GM19438 (cell line): ENCODE data around the gene RAF1.
"Not testable (repeated sequence)": the region's sequence is repeated elsewhere in the genome, so short reads cannot be mapped to it uniquely, and the experiment has no call there.

Experiments
- ATAC-seq: cut with Tn5 transposase; IDR thresholded peaks from one replicate; pipeline ENCODE4 v1.9.1; 2021; ENCODE audit warnings: low read depth; ENCODE audit not compliant: unreplicated experiment

Gene RAF1

DNA sequence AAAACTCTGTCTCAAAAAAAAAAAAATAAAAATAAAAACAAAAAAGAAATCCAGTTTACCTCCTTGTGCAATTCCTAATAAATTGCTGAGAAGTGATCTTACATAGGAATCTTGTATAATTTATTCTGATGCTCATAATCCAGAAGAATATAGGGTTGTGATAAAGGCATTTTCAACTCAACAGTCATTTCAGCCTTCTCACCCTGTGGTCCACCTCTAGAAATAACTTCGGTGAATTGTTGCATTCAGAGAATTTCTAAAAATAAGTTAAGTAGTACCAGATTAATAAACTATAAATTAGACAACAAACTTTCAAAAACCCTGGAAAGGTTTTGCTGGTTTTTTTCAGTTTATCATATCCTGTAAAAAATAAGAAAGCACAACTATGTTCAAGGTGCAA lies 20.2 kb downstream of the RAF1 start:
- no peak for ATAC-seq

DNA sequence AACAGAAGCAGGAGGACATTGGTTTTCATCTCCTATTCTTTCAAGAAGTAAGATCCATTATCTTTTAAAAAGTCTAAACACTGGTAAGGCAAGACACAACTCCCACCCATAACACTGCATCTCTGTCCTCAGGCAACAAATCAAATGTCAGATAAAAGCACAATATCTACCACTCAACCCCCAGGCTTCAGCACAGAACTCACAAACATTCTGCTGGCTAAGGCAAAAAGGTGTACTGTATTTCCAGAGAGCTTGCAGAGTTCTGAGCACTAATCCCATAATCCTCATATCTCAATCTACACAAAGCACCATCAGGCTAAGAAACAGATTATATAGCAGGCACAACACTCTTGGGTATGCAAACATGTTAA lies 20.9 kb downstream of the RAF1 start:
- no peak for ATAC-seq

GRCh38 chr3:12640853-12641252 lies 23.1 kb downstream of the RAF1 start:
- ATAC-seq, result not testable (repeated sequence)

- no peak for ATAC-seq
Observed at GRCh38 chr3:12638105-12638504, 25.8 kb downstream of the RAF1 start.

DNA sequence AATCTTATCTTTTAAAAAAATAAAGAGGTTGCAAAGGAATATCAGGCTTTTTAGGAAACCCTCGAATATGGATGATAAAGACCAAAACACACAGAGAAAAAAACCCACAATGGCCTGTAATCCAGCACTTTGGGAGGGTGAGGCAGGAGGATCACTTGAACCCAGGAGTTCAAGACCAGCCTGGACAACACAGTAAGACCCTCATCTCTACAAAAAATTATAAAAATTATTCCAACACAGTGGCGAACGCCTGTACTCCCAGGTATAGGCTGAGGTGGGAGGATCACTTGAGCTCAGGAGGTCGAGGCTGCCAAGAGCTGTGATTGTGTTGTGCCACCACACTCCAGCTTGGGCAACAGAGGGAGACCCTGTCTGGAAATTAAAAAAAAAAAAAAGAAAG lies 30.8 kb downstream of the RAF1 start:
- ATAC-seq, result no peak

DNA sequence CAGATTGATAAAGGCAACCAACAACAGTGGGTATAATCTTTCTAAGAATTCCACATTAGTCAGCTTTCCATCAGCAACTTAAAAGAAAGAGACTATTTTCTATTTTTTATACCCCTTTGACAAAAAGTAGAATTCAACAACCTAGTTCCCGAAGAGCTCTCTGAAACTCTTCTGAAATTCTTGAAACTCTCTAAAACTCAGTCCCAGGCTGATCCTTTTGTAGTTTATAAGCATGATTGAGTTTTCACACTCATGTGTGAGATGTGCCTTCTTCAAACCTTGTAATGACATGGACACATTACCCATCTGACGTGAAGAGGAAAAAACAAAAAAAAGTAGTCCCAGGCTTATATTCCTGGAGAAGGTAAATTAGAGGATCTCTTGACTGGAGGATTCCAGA lies 31.4 kb downstream of the RAF1 start:
- ATAC-seq, result no peak

DNA sequence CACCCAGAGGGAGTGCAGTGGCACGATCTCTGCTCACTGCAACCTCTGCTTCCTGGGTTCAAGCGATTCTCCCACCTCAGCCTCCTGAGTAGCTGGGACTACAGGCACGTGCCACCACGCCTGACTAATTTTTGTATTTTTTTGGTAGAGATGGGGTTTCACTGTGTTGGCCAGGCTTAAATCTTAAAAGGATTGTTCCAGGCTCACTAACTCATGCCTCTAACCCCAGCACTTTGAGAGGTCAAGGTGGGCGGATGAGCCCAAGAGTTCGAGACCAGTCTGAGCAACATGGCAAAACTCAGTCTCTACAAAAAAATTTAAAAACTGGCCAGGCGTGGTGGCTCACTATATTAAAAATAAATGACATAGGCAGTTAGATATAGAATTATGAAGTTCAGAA lies 33.1 kb downstream of the RAF1 start:
- ATAC-seq, result not testable (repeated sequence)

- ATAC-seq, result no peak
Observed at GRCh38 chr3:12630292-12630691, 33.6 kb downstream of the RAF1 start.

- no peak for ATAC-seq
Observed at GRCh38 chr3:12629560-12629959, 34.4 kb downstream of the RAF1 start.

DNA sequence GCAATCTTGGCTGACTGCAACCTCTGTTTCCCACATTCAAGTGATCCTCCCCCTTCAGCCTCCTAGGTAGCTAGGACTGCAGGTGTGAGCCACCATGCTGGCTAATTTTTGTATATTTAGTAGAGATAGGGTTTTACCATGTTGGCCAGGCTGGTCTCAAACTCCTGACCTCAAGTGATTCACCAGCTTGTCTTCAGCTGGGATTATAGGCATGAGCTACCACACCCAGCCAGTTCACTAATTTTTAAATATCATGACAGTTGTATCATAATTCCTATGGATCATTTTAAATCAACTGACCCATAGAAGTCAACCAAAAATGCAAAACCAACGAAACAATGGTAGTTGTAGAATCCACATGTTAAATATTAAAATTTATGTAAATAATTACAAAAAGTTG lies 35.1 kb downstream of the RAF1 start:
- ATAC-seq, result no peak

DNA sequence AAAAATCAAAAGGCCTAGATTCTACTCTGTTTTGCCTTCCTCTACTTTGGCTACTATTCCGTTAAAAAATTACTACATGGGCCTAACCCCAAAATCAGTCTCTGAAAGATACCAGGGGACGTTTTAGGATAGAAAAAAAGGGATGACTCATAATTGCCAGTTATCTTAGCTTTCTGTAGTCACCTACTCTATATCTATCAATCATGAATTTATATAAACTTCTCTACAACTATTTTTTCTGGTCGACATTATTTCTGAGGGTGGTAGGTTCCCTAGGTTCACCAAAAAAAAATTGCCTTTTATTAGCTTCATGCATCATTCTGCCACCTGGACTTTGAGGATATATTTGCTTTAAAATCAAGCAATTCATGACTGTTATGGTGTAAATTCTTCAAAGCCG lies 36.5 kb downstream of the RAF1 start:
- no peak for ATAC-seq

DNA sequence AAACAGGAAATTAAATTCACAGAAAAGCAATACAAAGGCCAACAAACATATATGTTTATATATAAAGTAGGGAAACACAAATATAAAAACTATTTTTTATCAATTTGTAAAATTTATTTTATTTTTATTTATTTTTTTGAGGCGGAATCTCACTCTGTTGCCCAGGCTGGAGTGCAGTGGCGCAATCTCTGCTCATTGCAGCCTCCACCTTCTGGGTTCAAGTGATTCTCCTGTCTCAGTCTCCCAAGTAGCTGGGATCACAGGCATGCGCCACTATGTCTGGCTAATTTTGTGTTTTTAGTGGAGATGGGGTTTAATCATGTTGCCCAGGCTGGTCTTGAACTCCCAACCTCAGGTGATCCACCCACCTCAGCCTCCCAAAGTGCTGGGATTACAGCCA lies 39.0 kb downstream of the RAF1 start:
- ATAC-seq, result not testable (repeated sequence)

GRCh38 chr3:12624056-12624455 lies 39.9 kb downstream of the RAF1 start:
- no peak for ATAC-seq

- ATAC-seq, result no peak
Observed at GRCh38 chr3:12622335-12622734, 41.6 kb downstream of the RAF1 start.

DNA sequence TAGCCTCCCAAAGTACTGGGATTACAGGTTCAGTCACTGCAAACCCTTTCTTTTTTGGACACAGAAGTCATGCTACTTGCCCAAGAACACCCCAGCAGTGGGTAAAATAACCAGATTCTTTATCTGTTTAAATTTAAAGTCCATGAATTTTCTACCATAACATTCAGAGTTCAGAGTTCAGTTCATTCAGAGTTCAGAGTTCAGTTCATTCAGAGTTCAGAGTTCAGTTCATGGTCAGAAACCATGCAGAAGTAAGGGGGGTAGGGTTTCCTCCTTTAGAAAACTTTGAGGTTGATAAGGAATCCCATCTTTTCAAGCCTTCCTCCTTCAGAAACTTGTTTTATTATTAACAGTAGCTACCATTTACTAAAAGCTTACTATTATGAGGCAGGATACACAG lies 43.2 kb downstream of the RAF1 start:
- no peak for ATAC-seq

DNA sequence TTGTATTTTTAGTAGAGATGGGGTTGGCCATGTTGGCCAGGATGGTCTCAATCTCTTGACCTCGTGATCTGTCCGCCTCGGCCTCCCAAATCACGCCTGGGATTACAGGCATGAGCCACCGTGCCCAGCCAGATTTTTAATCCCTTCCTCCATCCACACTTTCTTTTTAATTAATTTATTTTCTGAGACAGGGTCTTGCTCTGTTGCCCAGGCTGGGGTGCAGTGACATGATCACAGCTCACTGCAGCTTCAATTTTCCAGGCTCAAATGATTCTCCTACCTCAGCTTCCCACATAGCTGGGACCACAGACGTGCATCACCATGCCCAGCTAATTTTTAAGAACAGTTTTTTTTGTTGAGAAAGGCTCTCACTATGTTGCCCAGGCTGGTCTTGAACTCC lies 43.6 kb downstream of the RAF1 start:
- no peak for ATAC-seq

- ATAC-seq, result no peak
Observed at GRCh38 chr3:12618426-12618825, 45.5 kb downstream of the RAF1 start.

GRCh38 chr3:12615266-12615665 lies 48.7 kb downstream of the RAF1 start:
- no peak for ATAC-seq

DNA sequence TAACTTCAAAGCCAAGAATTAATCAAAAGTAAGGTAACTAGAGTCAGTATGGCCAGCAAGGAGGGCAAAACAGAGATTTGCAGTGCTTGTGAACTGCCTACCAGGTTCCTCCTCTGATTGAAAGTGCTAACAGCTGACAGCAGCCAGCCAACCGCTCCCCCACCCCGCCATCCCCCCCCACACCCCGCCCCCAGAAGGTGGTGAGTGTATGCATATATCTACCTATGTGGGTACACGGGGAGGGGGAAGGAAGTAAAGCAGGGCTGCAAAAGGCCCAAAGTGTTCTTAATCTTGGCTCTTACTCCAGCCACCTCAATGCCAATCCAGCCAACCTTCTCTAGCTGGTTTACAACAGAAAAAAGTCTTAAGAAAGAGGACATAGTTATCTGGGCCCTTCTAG lies 50.7 kb downstream of the RAF1 start:
- no peak for ATAC-seq

DNA sequence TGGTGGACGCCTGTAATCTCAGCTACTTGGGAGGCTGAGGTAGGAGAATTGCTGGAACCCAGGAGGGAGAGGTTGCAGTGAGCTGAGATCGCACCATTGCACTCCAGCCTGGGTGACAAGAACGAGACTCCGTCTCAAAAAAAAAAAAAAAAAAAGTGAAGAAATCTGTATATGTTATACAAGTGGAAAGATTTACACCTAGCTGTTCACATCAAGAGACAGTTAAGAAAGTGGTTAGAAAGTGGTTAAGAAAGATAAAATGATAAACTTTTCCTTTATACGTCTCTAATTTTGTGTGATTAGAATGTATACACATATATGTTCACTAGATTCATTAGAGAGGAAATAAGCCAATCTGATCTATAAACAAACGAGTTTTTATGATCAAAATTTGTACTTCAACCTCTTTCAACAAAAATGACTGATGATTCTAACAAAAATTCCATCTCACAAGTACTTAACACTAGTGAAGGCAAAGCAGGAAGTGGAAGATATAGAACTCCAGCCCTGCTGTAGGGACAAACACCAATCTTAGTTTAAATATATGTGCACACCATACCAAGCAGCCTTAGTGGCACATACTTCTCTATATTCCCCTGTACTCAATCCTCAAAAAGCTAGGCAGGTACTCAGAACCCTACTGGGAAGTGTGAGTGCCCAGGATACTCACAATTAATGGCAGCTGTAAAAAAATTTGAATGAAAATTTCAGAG lies 51.2 kb downstream of the RAF1 start:
- no peak for ATAC-seq

- no peak for ATAC-seq
Observed at GRCh38 chr3:12611117-12611516, 52.8 kb downstream of the RAF1 start.

GRCh38 chr3:12608376-12608775 lies 55.5 kb downstream of the RAF1 start:
- no peak for ATAC-seq

DNA sequence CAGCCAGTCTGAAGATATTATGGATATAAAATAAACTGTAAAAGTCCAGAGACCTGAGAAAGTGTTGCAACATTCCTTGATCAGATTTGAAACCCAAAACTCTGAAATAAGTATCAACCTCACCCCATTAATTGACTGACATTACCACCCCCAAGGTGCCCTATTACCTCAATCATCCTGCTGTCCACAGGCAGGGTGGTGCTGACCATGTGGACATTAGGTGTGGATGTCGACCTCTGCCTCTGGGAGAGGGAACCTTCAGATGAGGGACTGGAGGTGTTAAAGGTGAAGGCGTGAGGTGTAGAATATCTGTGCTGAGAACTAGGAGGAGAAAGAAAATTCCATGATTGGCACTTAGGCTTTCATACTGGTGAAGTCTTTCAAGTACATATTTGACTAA lies 59.9 kb downstream of the RAF1 start:
- ATAC-seq, result no peak
